Endothelial cell of umbilical vein (primary cell): ENCODE measurements around the gene AARS2. TPM values are rescaled to one million over a fixed set of nuclear protein-coding genes. Genes with fewer than 3 reads are reported as not detected.

Source experiments
- BruUV-seq: library from RNA; stranded (reverse); fragments of 400-500 nt; replicated peaks from 2 replicates; lab custom pipeline; 2021; lab: Mats Ljungman, UMichigan
- CTCF ChIA-PET: fragments of 300-600, 350-600 bp; sonication (Branson Sonifier 250); formaldehyde crosslinking; loops from one replicate; lab custom pipeline; 2021; ENCODE audit warnings: antibody characterized with exemption, inconsistent platforms; lab: Charles Lee
- POLR2A ChIA-PET: fragments of 300-600, 350-600 bp; sonication (Branson Sonifier 250); formaldehyde crosslinking; loops from one replicate; lab custom pipeline; 2021; ENCODE audit warnings: antibody characterized with exemption, inconsistent platforms; lab: Charles Lee
- DNase-seq: peaks from one replicate; pipeline ENCODE4 v3.0.0-alpha.2; 2011; ENCODE audit warnings: low read depth, low spot score
- FAIRE-seq: peaks from 2 replicates; lab custom pipeline; 2011; peaks lifted over from hg19 to GRCh38; lab: Jason Lieb, UNC
- H2AFZ ChIP-seq: 2 replicates; pipeline ENCODE4 v1.6.0; 2012; ENCODE audit warnings: low read depth, low read length, control low read depth, inconsistent platforms
- H3K27ac ChIP-seq: 2 replicates; pipeline ENCODE4 v1.5.1; 2011; ENCODE audit warnings: low read depth, mild to moderate bottlenecking, control low read depth, low read length, moderate library complexity; ENCODE audit not compliant: insufficient read depth
- H3K27me3 ChIP-seq, 2 experiments: 2 replicates each; pipeline versions ENCODE4 v1.6.0 to v1.6.1; 2011; ENCODE audit warnings: low read length in 2 of 2, mixed read lengths in 1 of 2; ENCODE audit not compliant: control insufficient read depth in 2 of 2, insufficient read depth in 2 of 2
- H3K36me3 ChIP-seq, 2 experiments: 2 replicates in 1 of 2; 3 replicates in 1 of 2; pipeline ENCODE4 v1.5.1; 2011; ENCODE audit warnings: low read length in 2 of 2, mild to moderate bottlenecking in 1 of 2, moderate library complexity in 1 of 2; ENCODE audit not compliant: control insufficient read depth in 2 of 2, insufficient read depth in 2 of 2; ENCODE audit errors: extremely low read depth in 1 of 2
- H3K4me1 ChIP-seq: 3 replicates; pipeline ENCODE4 v1.5.1; 2011; ENCODE audit warnings: mild to moderate bottlenecking, low read length; ENCODE audit not compliant: control insufficient read depth, insufficient read depth; ENCODE audit errors: extremely low read depth
- H3K4me2 ChIP-seq: 2 replicates; pipeline ENCODE4 v1.6.1; 2011; ENCODE audit warnings: low read length, control low read depth, mixed read lengths; ENCODE audit not compliant: insufficient read depth
- H3K4me3 ChIP-seq, 3 experiments: fragments of 200-600 bp in 1 of 3; sonication (generic), shearing (Covaris generic) in 1 of 3; replicated peaks in 1 of 3; 2 replicates each; pipeline ENCODE4 v1.5.1; 2011 to 2016; ENCODE audit warnings: control low read depth in 3 of 3, low read length in 3 of 3, mild to moderate bottlenecking in 2 of 3, inconsistent platforms in 1 of 3, low read depth in 1 of 3, moderate library complexity in 1 of 3; ENCODE audit not compliant: insufficient read depth in 1 of 3
- H3K79me2 ChIP-seq: 2 replicates; pipeline ENCODE4 v1.6.0; 2012; ENCODE audit warnings: low read length, inconsistent platforms; ENCODE audit not compliant: control insufficient read depth, insufficient read depth
- H3K9ac ChIP-seq: replicated peaks from 2 replicates; pipeline ENCODE3; 2011; ENCODE audit warnings: low read length, control low read depth; ENCODE audit not compliant: insufficient read depth; ENCODE audit errors: extremely low read depth
- H3K9me1 ChIP-seq: replicated peaks from 3 replicates; pipeline ENCODE4 v1.6.0; 2011; ENCODE audit warnings: mild to moderate bottlenecking, low read length; ENCODE audit not compliant: control insufficient read depth, insufficient read depth; ENCODE audit errors: extremely low read depth
- H3K9me3 ChIP-seq: replicated peaks from 2 replicates; pipeline ENCODE4 v1.5.1; 2012; ENCODE audit warnings: low read length, inconsistent platforms; ENCODE audit not compliant: control insufficient read depth, insufficient read depth
- H4K20me1 ChIP-seq: replicated peaks from 2 replicates; pipeline ENCODE3; 2011; ENCODE audit warnings: mild to moderate bottlenecking, low read length; ENCODE audit not compliant: control insufficient read depth, insufficient read depth; ENCODE audit errors: extremely low read depth
- GATA2 ChIP-seq: IDR thresholded peaks from 2 replicates; pipeline ENCODE4 v1.7.0; 2011; ENCODE audit warnings: low read depth, mild to moderate bottlenecking, moderate library complexity, mixed read lengths, low read length; ENCODE audit not compliant: insufficient read length, insufficient read depth
- JUN ChIP-seq: IDR thresholded peaks from 2 replicates; pipeline ENCODE4 v1.6.1; 2011; ENCODE audit warnings: borderline replicate concordance, low read depth; ENCODE audit not compliant: insufficient read length, insufficient read depth
- POLR2A ChIP-seq: IDR thresholded peaks from 2 replicates; pipeline ENCODE4 v1.6.1; 2012; ENCODE audit warnings: low read depth, mild to moderate bottlenecking, control low read depth, low read length
- dilution Hi-C: fragments of 300-500 bp; cut with MboI; formaldehyde crosslinking; loops from one replicate; pipeline ENCODE4 v1.15.0; 2019; ENCODE audit warnings: low sequenced_read_pairs; ENCODE audit not compliant: extremely low pct_ligation_motif_present
- intact Hi-C: fragments of 100-400 bp; cut with micrococcal nuclease; formaldehyde crosslinking; loops from one replicate; pipeline ENCODE4 v1.10.0; 2022
- polyA plus RNA-seq, 4 experiments: library from polyadenylated mRNA; depleted of rRNA in 3 of 4; stranded (reverse) in 3 of 4; unstranded in 1 of 4; fragments of >200 nt; gene quantifications; 2 replicates each; pipeline versions ENCODE4 v1.2.1 to v1.2.3, GENCODE V29; 2011 to 2012; ENCODE audit warnings: missing spikeins in 1 of 4
- total RNA-seq: library from RNA; stranded (reverse); gene quantifications from 2 replicates; pipeline ENCODE4 v1.2.3, GENCODE V29; 2021
- TF ChIP-seq, protein P1 (sequence below): IDR thresholded peaks from 2 replicates; pipeline ENCODE4 v1.6.1; 2011; ENCODE audit not compliant: insufficient read depth, insufficient read length
- TF ChIP-seq, protein P2 (sequence below), 2 donors: IDR thresholded peaks; 1 replicate in 1 of 2; 2 replicates in 1 of 2; pipeline ENCODE4 v1.5.1; 2011; ENCODE audit warnings: low read length in 2 of 2, mild to moderate bottlenecking in 2 of 2, moderate library complexity in 2 of 2, control low read depth in 1 of 2, inconsistent platforms in 1 of 2, low read depth in 1 of 2; ENCODE audit not compliant: insufficient read depth in 1 of 2; ENCODE audit errors: extremely low read depth in 1 of 2

The AARS2 gene
- total and polyA plus RNA-seq, 2 donors (not counting 3 experiments of a cell fraction or from before 2014, with no cell fraction given) = 8.3 to 17.9 TPM

DNA sequence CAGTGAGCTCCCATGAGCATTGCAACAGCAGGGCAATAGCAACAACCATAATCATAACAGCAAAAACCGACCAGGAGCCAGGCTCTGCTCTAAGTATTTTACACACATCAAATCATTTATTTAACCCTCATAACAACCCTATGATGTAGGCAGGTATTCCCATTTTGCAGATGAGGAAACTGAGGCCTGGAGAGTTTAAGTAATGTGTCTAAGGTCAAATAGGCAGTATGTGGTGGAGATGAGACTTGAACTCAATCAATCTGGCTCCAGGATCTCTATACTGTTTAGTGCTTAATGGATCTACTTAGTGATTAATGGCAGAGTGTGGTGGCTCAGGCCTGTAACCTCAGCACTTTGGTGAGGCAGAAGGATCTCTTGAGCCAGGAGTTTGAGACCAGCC, 39.5 kb downstream of the AARS2 start:
- H3K36me3 ChIP-seq = no peaks in the 10 kb centered on the region
- TF ChIP-seq, protein P1, sequence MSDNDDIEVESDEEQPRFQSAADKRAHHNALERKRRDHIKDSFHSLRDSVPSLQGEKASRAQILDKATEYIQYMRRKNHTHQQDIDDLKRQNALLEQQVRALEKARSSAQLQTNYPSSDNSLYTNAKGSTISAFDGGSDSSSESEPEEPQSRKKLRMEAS = no peak
- TF ChIP-seq, protein P2, sequence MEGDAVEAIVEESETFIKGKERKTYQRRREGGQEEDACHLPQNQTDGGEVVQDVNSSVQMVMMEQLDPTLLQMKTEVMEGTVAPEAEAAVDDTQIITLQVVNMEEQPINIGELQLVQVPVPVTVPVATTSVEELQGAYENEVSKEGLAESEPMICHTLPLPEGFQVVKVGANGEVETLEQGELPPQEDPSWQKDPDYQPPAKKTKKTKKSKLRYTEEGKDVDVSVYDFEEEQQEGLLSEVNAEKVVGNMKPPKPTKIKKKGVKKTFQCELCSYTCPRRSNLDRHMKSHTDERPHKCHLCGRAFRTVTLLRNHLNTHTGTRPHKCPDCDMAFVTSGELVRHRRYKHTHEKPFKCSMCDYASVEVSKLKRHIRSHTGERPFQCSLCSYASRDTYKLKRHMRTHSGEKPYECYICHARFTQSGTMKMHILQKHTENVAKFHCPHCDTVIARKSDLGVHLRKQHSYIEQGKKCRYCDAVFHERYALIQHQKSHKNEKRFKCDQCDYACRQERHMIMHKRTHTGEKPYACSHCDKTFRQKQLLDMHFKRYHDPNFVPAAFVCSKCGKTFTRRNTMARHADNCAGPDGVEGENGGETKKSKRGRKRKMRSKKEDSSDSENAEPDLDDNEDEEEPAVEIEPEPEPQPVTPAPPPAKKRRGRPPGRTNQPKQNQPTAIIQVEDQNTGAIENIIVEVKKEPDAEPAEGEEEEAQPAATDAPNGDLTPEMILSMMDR (IDR thresholded peaks at IDR 0.05; ENCODE audit: extremely low read depth in 1 of 2, insufficient read depth in 1 of 2, low read depth in 1 of 2, low read length in 2 of 2) = no peak
- TF ChIP-seq JUN (no peak), POLR2A (no peak), GATA2 (no peak)
- intact Hi-C loops = no loop called here
- CTCF ChIA-PET = interaction anchor here (0.8 to 0.9 kb wide), 2 partner anchors 31 to 64 kb away, joined by 4 to 6 read pairs; no protein-coding TSS in a partner anchor
- DNase-seq (no peak), FAIRE-seq (no peak)
- POLR2A ChIA-PET = no interaction called here
- dilution Hi-C loops = no loop called here
- H3K27ac ChIP-seq = no peak overlapping the region
- H3K79me2 ChIP-seq = no peaks in the 10 kb centered on the region
- peaks cover 9% of the 10 kb centered on the region for H3K4me1 ChIP-seq
- H3K27me3 ChIP-seq = peaks cover 34 to 59% of the 10 kb centered on the region in 2 experiments
- no peaks in the 10 kb centered on the region for H3K9me1 ChIP-seq
- H3K9ac ChIP-seq = no peak overlapping the region
- no peak overlapping the region for H3K4me2 ChIP-seq
- no peak overlapping the region for H2AFZ ChIP-seq
- no peaks in the 10 kb centered on the region for H4K20me1 ChIP-seq
- no TSS peak for BruUV-seq
- no peaks in the 10 kb centered on the region for H3K9me3 ChIP-seq
- H3K4me3 ChIP-seq = no peak overlapping the region
